Uterus (tissue), 2 donors: ENCODE results near the gene WWOX.

Source experiments
- CTCF ChIP-seq, 4 experiments: fragments of 200-600 bp in 2 of 4; fragments of 450-650 bp in 2 of 4; sonication (generic) in 2 of 4; IDR thresholded peaks; one replicate each; pipeline ENCODE4 v1.5.1; 2016 to 2019; ENCODE audit warnings: antibody characterized with exemption in 4 of 4, mild to moderate bottlenecking in 2 of 4, moderate library complexity in 1 of 4
- POLR2A ChIP-seq, 2 donors: fragments of 450-650 bp; IDR thresholded peaks; one replicate each; pipeline ENCODE4 v1.6.1; 2016; ENCODE audit warnings: antibody characterized with exemption in 2 of 2, mild to moderate bottlenecking in 1 of 2, moderate library complexity in 1 of 2

- no peak for TF ChIP-seq CTCF (IDR thresholded peaks at IDR 0.05)
- no peak for TF ChIP-seq POLR2A (IDR thresholded peaks at IDR 0.05)
Observed at GRCh38 chr16:79054211-79054984, 954.9 kb downstream of the WWOX start.
